ENCODE measurements around the gene IDE.

- TF ChIP-seq POLR2A (IDR thresholded peaks at IDR 0.05) (no peak), CTCF (IDR thresholded peaks at IDR 0.05 in 4 of 5, conservative IDR thresholded peaks at IDR 0.05 in 1 of 5) (no peak)
These were observed 160.4 kb downstream of the IDE start for GRCh38 chr10:92413519-92413918.
